ENCODE results near the gene CFAP46.

Gene CFAP46

DNA sequence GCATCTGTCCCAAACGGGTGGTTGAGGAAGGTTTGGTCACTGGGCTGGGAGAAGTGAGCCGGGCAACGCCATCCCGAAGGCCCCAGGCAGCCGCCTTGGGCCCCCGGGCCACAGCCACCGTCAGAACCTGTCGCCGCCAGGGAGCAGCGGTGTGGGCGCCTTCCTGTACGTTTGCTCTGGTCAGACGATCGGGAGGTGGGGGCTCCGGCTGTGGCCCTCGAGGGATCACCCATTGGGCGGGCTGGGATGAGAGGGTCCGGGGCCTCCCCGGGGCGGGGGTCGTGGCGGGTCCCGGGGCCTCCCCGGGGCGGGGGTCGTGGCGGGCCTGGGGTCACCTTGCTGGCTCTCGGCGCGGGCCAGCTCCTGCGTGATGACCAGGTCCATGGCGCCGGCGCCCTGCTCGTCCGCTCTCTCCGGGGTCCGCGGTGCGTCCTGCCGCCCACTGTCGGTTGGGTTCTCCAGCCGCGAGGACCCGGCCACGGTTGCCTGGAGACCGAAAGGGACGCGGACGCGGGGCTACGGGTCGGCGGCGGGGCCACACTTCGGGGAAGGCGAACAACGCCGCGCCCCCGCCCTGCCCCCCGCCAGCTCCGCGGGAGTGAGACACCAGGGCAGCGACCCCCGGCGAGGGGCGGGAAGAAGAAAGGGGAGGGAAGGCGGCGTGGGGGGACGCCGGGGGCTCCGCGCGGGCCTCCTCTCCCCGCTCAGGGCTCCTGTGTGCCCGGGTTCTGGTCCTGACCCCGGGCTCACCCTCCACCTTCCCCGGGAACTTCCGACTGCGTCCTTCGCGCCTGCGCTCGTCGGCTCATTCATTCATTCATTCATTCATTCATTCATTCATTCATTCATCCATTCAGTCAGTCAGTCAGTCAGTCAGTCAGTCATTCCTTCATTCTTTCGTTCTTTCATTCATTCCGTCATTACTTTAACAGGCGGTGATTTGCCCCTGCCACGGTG lies at the start of gene CFAP46:
CFAP46 (minus strand) TSS at position 470 of the 957 bp plus-strand sequence; CDS start at position 384, 86 bp downstream.
- DNase-seq (ENCODE audit: low read depth) = peak; percentile 60

DNA sequence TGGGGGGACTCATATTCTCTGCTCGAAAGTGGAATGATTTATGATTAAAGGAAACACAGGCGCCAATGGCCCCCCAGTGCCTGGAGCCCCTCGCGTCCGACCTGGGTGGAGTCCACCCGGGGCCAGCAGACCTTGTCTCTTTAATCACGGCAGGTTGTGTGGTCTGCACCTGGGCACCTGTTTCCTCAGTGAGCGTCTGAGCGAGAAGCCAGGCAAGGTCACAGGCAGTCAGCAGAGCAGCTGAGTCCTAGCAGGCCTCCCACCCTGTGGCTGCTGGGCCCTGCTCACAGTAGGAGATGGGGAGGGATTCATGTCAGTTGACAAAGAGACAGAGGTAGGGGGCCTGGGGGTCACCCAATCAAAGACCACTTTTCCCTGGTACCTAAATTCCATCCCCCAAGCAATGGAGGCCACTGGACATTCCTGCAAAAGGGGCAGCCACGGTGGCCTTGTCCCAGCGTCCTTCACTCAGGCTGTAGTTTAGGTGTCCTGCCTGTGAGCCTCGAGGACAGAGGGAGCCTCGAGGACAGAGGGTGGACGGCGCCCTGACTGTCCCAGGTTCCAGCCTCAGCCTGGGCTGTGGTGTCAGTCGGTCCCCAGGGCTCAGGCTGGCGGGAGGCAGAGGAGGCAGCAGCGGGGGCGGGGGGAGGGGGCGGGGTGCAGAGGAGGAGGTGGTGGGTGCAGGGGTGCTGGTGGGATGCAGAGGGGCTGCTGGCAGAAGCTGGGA lies 49.5 kb upstream of the CFAP46 start:
- no peak for DNase-seq (ENCODE audit: low read depth)

- no peak for DNase-seq (ENCODE audit: low read depth)
These were observed 48.5 kb upstream of the CFAP46 start for GRCh38 chr10:132990684-132991545.

DNA sequence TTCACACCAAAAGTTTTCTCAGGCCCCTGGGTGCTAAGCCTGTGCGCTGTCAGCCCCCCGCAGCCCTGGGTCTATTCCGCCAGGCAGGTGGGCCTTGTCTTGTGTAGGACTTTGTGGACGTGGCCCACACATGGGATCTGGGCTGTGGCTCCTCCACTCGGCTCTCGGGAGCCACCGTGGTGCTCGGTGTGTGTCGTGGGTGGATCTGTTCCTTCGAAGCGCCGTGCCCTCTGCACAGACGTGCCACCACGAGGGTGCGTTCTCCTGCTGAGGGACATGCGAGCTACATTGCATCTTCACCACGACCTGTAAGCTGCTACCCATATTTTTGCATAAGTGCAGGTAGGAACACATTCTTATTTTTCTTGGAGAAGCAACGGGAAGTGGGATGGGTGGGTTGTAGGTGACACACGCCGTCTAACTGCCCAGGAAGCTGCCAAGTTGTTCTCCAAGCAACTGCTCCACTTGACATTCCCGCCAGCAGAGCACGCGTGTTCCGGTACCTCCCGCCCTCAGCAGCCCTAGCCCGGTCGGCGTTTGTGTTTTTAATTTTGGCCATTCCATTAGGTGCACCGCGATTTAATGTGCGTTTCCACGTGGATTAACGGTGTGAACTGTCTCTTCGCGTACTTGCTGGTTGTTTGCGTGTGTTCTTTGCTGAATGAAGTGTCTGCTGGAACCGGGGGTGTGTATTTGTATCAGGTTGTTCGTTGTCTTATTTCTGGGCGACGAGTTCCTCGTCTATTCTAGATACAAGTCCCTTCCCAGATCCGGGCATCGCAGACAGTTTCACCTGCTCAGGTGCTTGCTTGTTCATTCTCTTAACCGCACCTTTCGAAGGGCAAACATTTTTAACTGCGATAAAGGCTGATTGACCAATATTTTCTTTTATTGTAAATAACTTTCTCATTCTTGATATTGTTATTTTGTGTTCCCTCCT lies 47.4 kb upstream of the CFAP46 start:
- DNase-seq (ENCODE audit: low read depth) = no peak

- no peak for DNase-seq (ENCODE audit: low read depth)
These were observed 46.6 kb upstream of the CFAP46 start for GRCh38 chr10:132988988-132989387.

- DNase-seq (ENCODE audit: low read depth) = peak; percentile 76
These were observed 45.6 kb upstream of the CFAP46 start for GRCh38 chr10:132987671-132988571.

DNA sequence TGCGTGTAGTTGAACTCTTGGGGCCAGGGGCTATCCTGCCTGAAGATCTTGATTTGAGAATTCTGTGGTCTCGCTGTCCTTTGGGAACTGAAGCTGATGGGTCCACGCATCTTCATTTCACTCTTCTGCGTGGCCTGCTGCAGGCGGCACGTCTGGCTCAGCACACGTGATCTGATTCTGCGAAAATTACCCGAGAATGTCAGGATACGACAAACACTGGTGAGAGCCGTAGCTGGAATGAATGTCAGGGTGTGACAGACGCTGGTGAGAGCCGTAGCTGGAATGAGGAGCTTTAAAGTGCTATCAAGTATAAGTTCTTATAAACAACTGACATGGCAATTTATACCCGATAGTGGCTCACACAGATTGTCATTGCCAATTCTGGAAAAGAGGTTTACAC lies 44.6 kb upstream of the CFAP46 start:
- no peak for DNase-seq (ENCODE audit: low read depth)

DNA sequence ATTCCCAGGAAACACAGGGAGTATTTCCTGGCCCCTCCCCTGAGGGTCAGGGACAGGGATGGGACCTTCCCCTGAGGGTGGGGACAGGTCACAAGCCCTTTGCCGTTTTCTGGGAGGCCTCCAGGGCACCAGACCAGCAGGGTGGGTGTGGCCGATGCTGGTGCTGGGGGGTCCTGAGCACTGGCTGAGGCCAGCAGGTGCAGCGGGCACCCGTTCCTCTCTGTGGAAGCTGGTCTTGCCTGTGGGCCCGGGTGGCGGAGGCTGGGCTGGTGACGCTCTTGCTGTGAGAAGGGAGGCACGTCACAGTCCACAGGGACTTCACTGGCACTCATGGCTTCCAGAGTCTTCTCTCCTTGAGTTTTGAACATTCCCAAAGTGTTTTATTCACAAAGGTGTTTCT lies 44.2 kb upstream of the CFAP46 start:
- DNase-seq (ENCODE audit: low read depth) = no peak

GRCh38 chr10:132986076-132986475 lies 43.7 kb upstream of the CFAP46 start:
- DNase-seq (ENCODE audit: low read depth) = no peak

DNA sequence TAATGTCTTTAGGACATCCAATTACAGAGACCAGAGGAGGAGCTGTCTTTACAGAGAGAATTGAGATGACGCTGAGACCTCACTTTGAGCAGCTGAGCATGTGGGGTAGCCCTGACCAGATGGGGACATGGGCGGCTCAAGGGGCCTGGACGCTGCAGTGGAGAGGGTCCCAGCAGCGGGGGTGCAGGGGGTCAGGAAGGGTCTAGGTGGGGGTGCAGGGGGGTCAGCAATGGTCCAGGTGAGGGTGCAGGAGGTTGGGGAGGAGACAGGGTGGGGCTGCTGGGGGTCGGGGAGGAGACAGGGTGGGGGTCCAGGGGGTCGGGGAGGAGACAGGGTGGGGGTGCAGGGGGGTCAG lies 43.2 kb upstream of the CFAP46 start:
- no peak for DNase-seq (ENCODE audit: low read depth)

GRCh38 chr10:132984801-132985545 lies 42.6 kb upstream of the CFAP46 start:
- no peak for DNase-seq (ENCODE audit: low read depth)

DNA sequence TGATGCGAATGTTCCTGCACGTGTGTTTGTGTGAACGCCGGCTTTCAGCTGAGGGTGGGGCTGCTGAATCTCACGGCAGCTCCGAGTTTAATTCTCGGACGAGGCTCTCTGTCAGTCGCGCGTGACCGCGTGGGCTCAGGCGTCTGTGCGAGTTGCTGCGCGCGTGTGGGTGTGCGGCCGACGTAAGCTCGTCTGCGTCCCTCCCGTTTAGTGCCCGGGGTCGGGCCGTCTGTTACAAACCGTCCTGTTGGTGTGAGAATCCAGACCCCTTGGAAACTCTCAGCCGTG lies 41.6 kb upstream of the CFAP46 start:
- DNase-seq (ENCODE audit: low read depth) = no peak

- DNase-seq (ENCODE audit: low read depth) = no peak
These were observed 41.1 kb upstream of the CFAP46 start for GRCh38 chr10:132983252-132984007.

DNA sequence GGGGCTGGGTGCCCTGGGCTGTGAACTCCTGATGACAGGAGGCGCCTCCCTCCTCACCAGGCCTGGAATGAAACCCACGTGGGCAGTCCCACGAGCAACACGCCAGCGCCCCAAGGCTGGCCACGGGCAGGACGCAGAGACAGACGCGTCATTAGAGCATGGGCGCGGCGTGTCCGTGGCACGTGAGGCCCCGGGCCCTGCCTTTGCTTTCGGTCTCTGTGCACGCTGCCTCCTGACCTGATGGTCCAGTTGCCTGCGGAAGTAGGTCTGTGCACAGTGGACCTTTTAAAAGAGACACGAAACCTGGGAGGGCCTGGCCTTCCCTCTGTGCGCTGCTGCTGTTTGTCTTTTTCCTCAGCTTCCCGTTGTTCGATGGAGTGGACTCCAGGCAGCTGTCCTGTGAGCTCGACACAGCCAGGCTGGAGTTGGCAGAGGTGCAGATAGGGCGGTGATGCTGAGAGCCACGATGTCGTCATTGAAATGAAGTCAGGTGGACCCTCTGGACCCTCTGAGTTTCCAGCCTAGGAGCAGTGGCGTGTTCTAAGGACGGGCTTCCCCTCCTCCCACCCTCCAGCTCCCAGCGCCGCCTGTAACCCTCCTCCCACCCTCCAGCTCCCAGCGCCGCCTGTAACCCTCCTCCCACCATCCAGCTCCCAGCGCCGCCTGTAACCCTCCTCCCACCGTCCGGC lies 40.1 kb upstream of the CFAP46 start:
- DNase-seq (ENCODE audit: low read depth) = no peak

- no peak for DNase-seq (ENCODE audit: low read depth)
These were observed 39.4 kb upstream of the CFAP46 start for GRCh38 chr10:132981746-132982145.

- no peak for DNase-seq (ENCODE audit: low read depth)
These were observed 38.8 kb upstream of the CFAP46 start for GRCh38 chr10:132981173-132981555.

- DNase-seq (ENCODE audit: low read depth) = no peak
These were observed 38.2 kb upstream of the CFAP46 start for GRCh38 chr10:132980426-132981172.
